GM23248 (cell line): ENCODE results near the gene SOX6.

Experiments used
- EZH2 ChIP-seq: fragments of 200-600 bp; sonication (generic); IDR thresholded peaks from 2 replicates; pipeline ENCODE4 v1.6.1; 2018; ENCODE audit warnings: antibody characterized with exemption, mild to moderate bottlenecking; ENCODE audit not compliant: insufficient read depth, poor library complexity, severe bottlenecking
- EZH2phosphoT487 ChIP-seq: fragments of 200-600 bp; sonication (generic); IDR thresholded peaks from 2 replicates; pipeline ENCODE4 v1.6.1; 2018; ENCODE audit warnings: antibody characterized with exemption, moderate library complexity, mild to moderate bottlenecking, low read depth; ENCODE audit not compliant: insufficient read depth

DNA sequence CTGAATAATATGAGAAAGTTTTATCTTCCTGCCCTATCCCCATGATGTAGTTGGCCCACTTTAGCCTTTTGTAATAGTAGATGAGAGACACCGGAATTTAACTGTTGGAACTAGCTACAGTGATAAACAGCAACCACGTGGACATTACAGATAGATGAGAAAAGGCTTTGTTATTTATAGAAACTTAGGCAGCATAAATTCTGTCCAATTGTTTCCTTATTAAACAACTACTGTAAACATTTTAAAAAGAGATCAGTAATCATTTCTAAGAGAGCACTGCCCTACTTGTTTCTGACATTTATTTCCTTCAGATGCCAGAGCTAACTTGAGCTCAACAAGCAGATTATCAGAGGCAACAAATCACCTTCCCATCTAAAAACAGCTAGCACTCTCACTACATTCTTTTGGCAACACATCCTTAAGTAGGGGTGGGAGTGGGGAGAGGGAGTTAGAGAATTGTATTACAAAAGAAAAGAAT, 63.1 kb downstream of the SOX6 start:
- TF ChIP-seq EZH2phosphoT487 (no peak), EZH2 (no peak)
